ENCODE measurements around the gene ARMH2.
"Not testable (repeated sequence)": the region's sequence is repeated elsewhere in the genome, so short reads cannot be mapped to it uniquely, and the experiment has no call there.

Gene ARMH2

GRCh38 chr6:24766680-24767462 lies 31.8 kb downstream of the ARMH2 start (continued):
- TF ChIP-seq GLIS3 (CRISPR knock-in tag; IDR thresholded peaks at IDR 0.05) (no peak), ISL1 (CRISPR knock-in tag; IDR thresholded peaks at IDR 0.05) (no peak)

DNA sequence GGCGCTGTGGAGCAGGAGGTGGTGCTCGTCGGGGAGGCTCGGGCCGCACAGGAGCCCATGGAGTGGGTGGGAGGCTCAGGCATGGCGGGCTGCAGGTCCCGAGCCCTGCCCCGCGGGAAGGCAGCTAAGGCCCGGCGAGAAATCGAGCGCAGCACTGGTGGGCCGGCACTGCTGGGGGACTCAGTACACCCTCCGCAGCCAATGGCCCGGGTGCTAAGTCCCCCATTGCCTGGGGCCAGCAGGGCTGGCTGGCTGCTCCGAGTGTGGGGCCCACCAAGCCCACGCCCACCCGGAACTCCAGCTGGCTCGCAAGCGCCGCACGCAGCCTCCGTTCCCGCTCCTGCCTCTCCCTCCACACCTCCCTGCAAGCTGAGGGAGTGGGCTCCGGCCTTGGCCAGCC lies 32.7 kb downstream of the ARMH2 start:
- not testable (repeated sequence) for ATAC-seq

DNA sequence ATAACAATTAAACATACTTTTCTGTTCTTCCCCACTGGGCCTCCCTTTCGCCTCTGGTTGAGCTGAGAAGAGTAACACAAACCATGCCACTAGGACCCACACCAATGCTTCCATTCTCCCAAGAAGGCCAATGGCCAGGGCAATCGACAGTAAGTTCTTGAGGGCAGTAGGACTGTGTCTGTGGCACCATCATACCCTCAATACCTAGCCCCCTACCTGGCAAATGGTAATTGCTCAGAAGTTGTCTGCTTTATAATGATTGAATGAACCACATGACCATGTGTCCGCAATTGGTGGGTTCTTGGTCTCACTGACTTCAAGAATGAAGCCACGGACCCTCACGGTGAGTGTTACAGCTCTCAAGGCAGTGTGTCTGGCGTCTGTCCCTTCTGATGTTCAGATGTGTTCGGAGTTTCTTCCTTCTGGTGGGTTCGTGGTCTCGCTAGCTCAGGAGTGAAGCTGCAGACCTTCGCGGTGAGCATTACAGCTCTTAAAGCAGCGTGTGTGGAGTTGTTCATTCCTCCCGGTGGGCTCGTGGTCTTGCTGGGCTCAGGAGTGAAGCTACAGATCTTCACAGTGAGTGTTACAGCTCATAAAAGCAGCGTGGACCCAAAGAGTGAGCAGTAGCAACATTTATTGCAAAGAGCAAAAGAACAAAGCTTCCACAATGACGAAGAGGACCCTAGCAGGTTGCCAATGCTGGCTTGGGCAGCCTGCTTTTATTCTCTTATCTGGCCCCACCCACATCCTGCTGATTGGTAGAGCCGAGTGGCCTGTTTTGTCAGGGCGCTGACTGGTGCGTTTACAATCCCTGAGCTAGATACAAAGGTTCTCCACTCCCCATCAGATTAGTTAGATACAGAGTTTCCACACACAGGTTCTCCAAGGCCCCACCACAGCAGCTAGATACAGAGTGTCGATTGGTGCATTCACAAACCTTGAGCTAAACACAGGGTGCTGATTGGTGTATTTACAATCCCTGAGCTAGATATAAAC lies 33.6 kb downstream of the ARMH2 start:
- ATAC-seq, result not testable (repeated sequence)

GRCh38 chr6:24763578-24763977 lies 35.1 kb downstream of the ARMH2 start:
- TF ChIP-seq CSDC2 (CRISPR knock-in tag; IDR thresholded peaks at IDR 0.05), result no peak
- no peak for TF ChIP-seq RARB (CRISPR knock-in tag; IDR thresholded peaks at IDR 0.05)
- TF ChIP-seq CSRNP3 (CRISPR knock-in tag; IDR thresholded peaks at IDR 0.05), result no peak
- TF ChIP-seq ARNTL (CRISPR knock-in tag; IDR thresholded peaks at IDR 0.05; ENCODE audit: borderline replicate concordance, low read depth), result no peak
- TF ChIP-seq TOX (CRISPR knock-in tag; IDR thresholded peaks at IDR 0.05; ENCODE audit: borderline replicate concordance), result no peak
- TF ChIP-seq ZNF565 (CRISPR knock-in tag; conservative IDR thresholded peaks at IDR 0.05; ENCODE audit: low read depth), result no peak
- no peak for TF ChIP-seq PPARA (CRISPR knock-in tag; IDR thresholded peaks at IDR 0.05; ENCODE audit: borderline replicate concordance)
- TF ChIP-seq GLIS3 (CRISPR knock-in tag; IDR thresholded peaks at IDR 0.05), result no peak
- TF ChIP-seq CREB5 (CRISPR knock-in tag; IDR thresholded peaks at IDR 0.05; ENCODE audit: low read depth), result no peak
- TF ChIP-seq, protein P1, sequence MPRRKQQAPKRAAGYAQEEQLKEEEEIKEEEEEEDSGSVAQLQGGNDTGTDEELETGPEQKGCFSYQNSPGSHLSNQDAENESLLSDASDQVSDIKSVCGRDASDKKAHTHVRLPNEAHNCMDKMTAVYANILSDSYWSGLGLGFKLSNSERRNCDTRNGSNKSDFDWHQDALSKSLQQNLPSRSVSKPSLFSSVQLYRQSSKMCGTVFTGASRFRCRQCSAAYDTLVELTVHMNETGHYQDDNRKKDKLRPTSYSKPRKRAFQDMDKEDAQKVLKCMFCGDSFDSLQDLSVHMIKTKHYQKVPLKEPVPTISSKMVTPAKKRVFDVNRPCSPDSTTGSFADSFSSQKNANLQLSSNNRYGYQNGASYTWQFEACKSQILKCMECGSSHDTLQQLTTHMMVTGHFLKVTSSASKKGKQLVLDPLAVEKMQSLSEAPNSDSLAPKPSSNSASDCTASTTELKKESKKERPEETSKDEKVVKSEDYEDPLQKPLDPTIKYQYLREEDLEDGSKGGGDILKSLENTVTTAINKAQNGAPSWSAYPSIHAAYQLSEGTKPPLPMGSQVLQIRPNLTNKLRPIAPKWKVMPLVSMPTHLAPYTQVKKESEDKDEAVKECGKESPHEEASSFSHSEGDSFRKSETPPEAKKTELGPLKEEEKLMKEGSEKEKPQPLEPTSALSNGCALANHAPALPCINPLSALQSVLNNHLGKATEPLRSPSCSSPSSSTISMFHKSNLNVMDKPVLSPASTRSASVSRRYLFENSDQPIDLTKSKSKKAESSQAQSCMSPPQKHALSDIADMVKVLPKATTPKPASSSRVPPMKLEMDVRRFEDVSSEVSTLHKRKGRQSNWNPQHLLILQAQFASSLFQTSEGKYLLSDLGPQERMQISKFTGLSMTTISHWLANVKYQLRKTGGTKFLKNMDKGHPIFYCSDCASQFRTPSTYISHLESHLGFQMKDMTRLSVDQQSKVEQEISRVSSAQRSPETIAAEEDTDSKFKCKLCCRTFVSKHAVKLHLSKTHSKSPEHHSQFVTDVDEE (CRISPR knock-in tag; IDR thresholded peaks at IDR 0.05), result no peak
- TF ChIP-seq SNAI2 (CRISPR knock-in tag; IDR thresholded peaks at IDR 0.05), result no peak
- TF ChIP-seq ISL1 (CRISPR knock-in tag; IDR thresholded peaks at IDR 0.05), result no peak
- no peak for TF ChIP-seq PATZ1 (CRISPR knock-in tag; IDR thresholded peaks at IDR 0.05; ENCODE audit: borderline replicate concordance)
- TF ChIP-seq ZNF8 (CRISPR knock-in tag; IDR thresholded peaks at IDR 0.05), result no peak
- no peak for TF ChIP-seq ZC3H10 (CRISPR knock-in tag; IDR thresholded peaks at IDR 0.05)
- TF ChIP-seq, protein P2, sequence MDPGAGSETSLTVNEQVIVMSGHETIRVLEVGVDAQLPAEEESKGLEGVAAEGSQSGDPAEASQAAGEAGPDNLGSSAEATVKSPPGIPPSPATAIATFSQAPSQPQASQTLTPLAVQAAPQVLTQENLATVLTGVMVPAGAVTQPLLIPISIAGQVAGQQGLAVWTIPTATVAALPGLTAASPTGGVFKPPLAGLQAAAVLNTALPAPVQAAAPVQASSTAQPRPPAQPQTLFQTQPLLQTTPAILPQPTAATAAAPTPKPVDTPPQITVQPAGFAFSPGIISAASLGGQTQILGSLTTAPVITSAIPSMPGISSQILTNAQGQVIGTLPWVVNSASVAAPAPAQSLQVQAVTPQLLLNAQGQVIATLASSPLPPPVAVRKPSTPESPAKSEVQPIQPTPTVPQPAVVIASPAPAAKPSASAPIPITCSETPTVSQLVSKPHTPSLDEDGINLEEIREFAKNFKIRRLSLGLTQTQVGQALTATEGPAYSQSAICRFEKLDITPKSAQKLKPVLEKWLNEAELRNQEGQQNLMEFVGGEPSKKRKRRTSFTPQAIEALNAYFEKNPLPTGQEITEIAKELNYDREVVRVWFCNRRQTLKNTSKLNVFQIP (CRISPR knock-in tag; IDR thresholded peaks at IDR 0.05; ENCODE audit: borderline replicate concordance, low read depth), result no peak
- ATAC-seq, result no peak

Measured in SK-N-SH treated with all-trans-retinoic acid at 6 μM for 48 hours (cell line).